NCI-H146 (cell line): ENCODE measurements around the gene FOXN3.
"Not testable (repeated sequence)": the region's sequence is repeated elsewhere in the genome, so short reads cannot be mapped to it uniquely, and the experiment has no call there.

Experiments
- DNase-seq: peaks from one replicate; lab custom pipeline; 2025; lab: John Stamatoyannopoulos, UW

The FOXN3 gene

DNA sequence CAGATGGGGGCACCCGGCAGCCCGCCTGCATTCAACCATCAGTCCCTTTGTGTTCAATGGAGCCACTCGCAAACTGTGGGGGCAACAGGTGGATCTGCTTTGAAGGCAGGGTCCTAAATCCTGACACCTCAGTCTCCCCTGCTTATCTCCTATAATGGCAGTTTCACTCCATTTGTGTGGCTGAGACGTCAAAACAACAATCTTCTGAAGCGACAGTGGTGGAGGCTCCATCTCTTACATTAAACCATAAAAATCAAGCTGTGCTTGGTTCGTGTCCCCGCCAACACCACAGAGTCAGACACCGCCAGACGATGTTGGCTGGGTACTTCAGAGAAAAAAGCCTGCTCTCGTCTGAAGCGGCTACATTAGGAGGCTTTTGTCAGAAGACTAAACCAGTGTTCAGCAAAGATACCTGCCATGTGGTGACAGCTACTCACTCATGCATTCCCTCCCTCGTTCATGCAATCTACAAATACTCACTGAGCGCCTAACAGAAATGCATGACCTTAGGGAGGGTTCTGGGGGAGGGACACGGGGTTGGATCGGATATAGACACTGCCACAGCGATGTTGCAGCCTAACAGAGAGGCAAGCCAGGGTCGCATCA lies 253.9 kb downstream of the FOXN3 start:
- DNase-seq = no peak

DNA sequence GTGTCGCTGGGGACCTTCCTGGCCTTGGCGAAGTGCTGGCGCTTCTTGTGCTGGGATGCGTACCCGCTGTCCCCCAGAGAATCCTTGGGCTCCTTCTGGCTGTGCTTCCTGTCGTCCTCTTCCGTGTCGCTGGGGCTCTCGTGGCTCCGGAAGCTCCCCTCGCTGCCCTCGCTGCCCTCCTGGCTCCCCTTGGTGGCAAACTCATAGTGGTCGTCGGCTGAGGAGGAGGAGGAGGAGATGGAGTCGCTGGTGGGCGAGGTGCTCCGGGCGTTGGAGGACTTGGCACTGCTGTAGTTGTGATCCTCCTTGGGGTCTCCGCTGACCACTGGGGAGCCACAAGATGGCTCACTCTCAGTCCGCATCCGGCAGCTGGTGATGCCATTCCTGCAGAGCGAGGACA lies 254.4 kb downstream of the FOXN3 start:
- DNase-seq = no peak

DNA sequence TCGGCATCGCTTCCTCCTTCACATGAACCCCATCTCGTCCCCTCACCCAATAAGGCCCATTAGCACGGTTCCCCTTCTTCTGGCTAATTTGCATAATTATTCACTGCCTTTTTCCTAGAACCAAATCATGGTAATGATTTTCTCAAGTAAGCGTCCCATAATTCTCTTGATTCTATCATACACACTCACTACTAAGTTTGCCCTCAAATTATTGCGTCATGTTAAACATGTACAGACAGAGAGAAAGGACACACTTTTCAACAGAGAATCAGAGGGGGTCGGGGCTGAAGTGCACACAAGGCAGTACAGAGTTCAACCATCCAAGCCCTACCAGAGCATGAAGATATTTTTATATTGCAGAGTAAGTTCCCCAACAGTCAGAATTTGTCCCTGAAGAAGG lies 256.6 kb downstream of the FOXN3 start:
- DNase-seq = no peak

DNA sequence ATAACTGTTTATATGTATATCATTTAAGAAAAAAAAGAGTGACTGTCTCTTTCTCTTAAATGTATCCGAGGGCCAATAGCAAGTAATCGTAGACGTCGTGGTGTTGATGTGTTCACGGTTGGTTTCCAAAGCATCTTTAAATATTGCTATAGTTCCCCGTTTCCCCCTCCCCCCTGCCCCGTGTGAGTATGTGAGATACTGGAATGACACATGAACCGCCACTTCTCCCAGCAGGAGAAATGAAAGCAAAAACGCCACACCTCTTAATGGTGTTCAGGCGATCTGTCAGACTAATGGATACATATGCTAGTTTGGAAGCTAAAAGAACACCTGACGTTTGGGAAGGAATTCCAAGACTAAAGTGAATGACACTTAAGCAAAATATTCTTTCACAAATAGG lies 258.3 kb downstream of the FOXN3 start:
- DNase-seq = no peak

DNA sequence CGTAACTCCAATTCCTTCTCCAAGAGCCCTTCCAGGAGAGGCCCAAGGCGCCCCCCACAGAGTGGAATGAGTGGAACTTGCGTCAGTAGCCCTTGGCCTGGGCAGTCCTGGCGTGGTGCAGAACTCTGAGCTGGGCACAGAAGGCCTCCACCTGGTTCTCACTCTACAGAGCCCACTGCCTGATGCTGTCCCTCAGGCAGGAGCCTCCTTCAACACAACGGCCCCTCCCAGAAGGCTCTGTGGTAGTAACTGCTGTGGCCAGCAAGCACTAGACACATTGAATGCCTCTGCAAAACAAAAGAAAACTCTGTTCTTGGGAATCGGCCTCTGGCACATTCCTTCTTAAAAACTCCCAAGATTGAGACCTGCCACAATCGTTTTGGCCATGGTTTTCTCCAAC lies 258.9 kb downstream of the FOXN3 start:
- not testable (repeated sequence) for DNase-seq

DNA sequence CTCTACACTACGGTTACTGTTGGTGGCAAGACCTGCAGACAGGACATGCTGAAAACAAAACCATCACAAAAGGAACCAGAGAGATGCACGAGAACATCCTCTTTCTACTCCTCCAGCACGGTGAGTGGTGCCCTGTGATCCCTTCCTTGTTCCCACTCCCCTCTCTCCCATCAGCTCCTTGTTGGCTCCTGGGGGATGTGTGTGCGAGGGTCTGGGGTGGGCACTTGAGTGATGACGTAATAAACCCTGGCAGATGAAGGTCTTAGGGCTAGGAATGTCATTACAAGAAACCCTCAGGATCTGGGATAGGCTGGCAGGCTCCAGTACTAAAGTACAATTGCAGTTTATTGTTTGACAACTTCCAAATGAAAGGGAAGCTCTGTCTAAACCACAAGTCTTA lies 261.5 kb downstream of the FOXN3 start:
- no peak for DNase-seq

DNA sequence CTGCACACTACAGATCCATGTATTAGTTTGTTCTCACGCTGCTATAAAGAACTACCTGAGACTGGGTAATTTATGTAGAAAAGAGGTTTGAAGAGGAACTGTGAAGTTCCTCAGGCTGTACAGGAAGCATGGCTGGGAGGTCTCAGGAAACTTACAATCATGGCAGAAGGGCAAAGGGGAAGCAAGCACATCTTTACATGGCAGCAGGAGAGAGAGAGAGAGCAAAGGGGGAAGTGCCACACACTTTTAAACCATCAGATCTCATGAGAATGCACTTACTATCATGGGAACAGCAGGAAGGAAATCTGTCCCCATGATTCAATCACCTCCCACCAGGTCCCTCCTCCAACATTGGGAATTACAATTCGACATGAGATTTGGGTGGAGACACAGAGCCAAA lies 265.3 kb downstream of the FOXN3 start:
- not testable (repeated sequence) for DNase-seq

DNA sequence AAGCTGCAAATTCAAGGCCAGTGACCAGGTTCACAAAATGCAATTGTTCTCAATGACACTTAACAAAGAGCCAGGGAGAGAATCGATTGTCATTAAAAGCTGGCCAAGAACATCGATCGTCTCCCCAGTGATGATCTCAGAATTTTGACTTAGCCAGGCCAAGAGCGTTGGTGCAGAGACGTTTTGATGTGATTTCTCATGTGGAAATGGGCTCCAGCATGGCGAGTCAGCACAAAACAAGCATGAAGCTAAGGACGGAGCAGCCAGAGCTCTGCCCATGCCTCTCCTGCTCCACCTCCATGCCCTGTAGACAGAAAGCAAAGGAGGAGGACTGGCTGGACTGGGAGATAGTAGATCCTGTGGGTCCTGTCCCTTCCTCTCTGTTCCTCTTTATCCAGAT lies 270.8 kb downstream of the FOXN3 start:
- no peak for DNase-seq

DNA sequence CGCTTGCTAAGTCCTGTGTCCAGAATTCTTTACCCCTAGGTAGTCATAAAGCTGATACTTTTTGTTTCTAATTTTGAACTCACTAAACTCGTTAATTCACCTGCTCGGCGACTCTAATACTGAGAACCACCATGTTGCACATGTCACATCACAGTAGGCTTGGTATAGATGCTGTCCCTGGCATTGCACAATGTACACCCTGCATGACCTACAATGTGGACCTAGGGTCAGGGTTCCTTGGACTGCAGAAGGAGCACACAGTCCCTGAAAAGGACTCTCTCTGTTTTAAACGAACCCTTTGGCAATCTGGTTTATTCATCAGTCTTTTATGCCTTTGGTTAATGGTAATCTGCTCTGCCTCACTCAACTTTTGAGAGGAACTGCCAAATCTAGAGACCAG lies 272.4 kb downstream of the FOXN3 start:
- no peak for DNase-seq

DNA sequence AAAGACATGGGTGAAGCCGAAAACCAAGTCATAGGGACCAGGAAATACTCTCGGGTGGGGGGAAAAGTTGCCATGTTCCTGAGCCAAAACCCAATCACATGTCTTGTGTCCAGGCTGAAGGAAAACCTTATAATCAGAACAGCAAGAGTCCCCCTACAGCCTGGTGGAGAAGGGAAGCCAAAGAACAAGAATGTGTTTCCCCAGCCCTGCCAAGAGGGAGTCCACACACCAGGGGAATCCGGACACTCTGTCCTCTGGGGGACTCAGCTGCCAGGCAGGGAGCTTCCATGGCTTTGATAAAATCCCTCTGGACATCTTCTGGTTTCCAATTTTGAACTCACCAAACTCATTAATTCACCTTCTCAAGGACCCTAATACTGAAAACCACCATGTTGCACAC lies 273.0 kb downstream of the FOXN3 start:
- DNase-seq = no peak

DNA sequence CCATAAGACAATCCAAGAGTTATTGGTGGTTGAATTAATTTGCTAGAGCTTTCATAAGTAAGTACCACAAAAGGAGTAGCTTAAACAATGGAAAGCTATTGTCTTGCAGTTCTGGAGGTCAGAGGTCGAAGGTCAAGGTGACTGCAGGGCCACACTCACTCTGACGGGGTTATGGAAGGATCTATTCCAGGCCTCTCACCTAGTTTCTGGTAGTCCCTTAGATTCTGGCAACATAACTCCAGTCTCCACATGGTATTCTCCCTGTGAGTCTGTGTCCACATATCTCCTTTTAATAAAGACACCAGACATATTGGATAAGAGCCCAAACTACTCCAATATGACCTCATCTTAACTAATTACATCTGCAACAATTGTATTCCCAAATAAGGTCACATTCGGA lies 273.4 kb downstream of the FOXN3 start:
- DNase-seq = no peak

DNA sequence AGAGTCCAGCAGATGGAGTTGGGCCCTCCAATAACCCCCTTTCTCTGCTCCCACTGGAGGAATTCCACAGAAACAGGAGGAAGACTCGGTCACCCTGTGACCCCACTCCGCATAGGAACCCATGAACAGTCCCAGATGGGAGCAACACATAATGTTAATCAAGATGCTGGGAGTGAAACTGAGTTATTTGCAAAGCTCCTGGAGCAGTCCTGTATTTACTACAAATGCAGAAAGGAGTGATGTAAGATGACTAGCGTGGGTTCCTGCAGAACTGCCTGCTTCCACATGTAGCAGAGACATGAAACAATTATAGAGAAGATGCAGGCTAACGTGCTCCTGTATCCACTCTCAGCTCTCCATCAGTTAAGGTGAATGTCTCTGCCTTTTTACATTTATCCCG lies 274.7 kb downstream of the FOXN3 start:
- no peak for DNase-seq

DNA sequence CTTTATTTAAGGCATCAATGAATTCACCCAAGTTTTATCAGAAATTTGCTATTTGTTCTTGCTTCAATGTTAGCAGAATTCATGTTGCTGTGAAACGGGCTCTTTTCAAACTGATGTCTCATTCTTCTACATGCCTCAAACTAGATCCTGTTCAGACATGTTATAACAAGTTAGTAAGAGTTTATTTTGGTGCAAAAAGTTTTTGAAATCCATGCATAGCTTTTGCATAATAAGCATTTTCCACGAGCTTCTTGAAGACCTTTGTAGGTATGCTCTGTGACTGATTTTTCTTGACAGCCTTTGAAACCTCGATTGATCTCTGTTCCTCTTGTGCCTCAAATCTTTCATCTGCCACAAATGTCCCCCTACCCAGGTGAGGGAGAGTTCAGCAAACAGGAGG lies 275.2 kb downstream of the FOXN3 start:
- no peak for DNase-seq

DNA sequence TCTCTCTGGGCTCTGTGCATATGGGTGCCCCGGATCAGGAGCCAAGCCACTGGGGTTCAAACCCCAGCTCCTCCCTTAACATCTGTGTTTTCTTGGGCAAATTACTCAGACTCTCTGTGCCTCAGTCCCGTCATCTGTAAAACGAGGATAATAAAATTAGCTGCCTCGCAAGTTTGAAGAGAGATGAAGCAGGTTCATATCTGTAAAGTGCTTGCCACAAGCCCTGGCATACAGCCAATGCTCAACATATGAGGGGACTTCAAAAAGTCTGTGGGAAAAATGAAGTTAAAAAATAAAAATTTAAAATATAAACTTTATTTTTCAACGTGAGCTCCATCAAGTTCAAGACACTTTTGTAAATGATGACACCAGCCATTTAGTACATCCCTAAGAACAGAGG lies 276.7 kb downstream of the FOXN3 start:
- DNase-seq = no peak

DNA sequence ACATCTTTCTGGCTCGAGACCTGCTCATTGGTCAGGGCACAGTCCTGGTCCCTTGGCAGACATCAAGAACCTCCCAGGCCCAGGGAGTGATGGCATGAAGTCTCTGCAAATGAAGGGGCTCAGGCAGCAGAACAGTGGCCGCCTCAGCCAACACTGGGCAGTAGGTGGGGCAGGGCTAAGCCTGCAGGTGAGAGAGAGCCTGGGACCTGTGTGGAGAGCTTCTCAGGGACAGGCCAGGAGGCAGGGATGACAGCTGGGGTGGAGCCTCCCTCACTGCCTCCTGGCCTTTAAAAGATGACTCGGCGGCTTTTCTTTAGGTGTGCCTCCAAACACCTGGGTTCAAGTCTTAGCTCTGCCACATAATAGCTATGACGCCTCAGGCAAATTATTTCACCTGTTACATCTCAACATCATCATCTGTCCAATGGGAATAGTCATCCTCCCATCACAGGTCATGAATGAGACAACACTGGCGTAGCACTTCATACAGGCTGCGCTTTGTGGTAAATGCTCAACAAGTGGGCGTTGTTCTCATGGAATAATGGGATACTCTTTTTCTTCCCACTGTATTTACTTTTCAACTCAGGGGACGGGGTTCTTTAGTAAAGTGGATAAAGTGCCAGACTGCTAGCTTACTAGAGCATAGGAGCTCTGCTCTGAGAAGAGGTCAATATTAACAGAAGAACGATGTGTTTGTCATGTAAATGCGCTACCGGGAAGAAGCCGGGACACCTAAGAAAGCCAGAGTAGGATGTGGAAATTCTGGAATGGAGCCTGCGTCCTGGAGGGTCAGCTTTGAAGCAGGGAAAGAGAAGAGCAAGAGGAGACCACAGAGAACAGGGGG lies 277.4 kb downstream of the FOXN3 start:
- DNase-seq = peak; percentile 22

DNA sequence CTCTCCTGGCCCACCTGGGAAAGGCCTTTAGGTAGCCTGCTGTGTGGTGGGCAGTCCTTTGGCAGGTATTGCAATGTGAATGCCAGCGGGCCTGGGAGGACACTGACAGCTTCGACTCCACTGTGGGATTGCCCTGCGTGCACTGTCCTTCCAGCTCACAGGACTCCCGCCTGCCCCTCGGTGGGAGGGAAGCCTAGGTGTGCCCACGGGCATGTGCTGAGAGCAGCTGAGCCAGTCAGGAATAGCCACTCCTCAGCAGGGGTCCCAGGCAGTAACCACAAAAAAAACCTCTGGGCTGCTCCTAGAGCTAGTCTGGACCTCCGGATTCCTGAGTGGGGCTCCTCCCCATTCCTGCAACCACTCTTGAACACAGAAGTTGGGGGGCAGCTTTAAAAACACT lies 278.2 kb downstream of the FOXN3 start:
- DNase-seq = no peak

DNA sequence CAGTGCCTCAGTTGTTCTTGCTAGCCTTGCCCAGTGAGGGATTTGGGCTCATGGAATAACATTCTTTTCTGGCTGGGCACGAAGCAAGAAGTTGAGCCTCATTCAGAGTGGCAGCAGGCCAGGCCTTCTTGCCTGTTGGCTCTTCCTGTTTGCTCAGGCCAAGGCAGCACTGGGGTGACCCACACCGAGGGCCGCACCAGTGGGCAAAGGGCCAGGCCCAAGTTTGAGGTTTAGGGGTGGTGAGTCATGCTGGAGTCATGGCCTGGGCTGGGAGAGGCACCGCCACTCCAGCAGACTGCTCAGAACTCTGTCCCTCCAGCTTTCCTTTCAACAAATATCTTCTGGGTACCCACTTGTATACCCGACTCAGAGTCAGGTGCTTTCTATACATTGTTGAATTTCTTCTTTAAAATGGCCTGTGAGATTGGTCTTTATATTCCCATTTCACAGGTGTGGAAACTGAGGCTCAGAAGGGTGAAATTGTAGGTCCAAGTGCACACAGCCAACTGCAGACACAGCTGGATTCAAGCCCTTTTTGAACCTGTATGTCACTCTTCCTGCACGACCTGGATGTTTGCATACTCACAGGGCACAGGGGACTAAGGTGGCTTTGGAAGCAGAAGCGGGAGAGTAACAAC lies 279.4 kb downstream of the FOXN3 start:
- DNase-seq = no peak

DNA sequence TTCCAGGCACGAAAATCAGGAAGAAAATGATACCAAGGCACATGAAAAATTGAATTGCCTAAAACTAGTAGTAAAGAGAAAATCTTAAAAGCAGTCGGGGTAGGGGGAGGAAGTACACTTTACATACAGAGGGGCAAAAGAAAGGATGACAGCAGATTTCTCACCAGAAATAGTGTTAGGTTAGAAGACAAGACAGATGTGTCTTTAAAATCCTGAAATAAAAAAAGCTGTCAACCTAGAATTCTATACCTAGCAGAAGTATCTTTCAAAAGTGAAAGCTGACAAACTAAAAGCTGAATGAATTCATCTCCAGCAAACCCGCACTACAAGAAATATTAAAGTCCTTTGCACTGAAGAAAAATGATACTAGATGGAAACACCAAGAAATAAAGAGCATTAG lies 280.4 kb downstream of the FOXN3 start:
- DNase-seq = no peak

DNA sequence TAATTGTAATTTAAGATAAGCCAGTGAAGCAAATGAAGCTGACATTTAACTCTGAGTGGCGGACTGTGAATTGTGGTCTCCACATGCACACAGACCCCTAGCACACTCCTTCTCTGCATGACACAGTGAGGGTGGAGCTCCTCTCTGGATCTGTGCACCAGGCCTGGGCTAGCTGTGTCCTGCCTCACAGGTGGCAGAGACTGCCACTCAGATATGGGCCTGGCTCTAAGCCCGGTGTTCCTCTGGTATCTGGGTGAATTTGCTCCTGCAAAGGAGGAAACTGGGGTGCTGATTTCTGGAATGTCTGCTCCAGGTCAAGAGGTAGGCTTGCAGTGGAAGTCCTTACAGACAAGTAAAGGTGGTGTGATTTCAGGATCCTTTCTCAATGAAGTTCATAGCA lies 282.4 kb downstream of the FOXN3 start:
- no peak for DNase-seq

DNA sequence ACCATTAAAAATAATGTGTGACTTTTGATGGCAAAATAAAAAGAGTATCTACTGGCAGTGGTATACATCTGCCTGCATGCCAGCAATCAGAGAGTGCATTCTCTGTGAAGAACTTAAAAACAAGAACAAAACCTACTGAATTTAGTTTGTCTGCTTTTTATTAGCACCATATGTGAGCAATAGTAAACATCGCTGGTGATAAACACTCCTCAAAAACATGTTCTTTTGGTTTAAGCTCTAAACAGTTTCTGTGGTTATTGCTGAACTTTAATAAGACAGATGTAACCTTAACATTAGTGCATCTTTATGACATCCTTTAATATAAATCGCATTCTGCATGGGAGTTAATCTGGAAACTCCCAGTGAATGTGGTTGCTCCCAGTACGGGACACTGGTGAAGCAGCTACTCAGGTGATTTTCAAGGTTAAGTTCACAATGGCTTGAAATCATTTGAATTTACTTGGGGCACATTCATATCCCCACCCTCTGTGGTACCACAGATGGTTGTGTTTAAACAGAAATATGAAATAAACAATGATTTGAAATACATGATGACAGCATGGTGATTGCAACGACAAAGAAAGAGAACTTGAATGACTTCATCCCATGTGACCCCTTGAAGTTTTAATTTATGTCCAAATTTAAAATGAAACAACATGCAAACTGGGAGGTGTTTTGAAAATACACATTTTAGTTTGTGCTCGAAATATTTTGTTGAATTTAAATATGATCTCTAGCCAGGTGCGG lies 285.9 kb downstream of the FOXN3 start:
- DNase-seq = no peak

DNA sequence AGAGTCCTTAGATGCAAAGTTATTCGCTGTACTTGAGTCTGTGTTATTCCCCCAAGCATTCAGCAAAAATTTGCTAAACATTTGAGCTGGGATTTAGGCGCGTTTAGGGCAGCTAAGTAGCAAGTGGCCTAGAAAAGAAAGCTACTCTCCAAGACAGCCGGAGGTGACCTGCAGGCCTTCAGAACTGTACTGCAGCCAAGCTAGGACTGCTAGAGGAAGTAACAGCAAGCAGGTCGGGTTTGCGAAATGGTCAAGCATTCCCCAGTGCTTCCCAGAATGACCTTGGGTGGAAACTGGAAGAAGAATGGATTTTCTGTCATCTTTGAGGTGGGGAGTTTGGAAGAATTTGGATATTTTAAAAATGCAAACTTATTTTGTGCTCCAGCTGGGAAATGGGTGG lies 287.5 kb downstream of the FOXN3 start:
- DNase-seq = no peak

DNA sequence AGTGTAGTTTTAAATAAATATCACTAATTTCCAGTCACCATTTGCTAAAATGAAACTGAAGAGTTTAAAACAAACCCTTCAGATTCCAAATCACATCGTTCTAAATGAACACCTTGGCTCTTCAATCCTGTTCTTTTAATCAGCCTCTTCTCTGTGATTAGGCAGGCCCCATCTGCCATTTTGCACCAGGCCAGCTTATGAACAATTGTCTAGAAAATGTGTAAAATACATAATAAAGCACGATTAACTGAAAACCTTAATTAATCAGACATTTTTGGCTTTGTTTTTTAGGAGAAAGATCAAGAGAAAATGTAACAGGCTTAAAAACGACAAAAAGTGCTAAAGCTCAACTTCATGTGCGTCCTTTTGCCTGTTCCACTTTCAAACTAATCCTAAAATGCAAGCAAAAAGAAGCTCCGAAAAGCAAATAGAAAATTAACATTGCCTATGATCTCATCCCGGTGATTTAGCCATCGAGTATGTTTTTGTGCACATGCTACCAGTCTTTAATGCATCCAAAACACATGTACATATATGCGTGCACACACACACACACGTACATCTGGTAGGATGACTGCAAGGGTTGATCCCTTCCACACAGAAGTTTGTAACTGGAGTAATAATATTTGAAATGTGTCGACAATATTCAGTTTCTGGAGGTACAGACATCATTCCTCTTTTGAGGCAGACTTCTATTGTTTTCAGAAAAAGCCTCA lies 288.6 kb downstream of the FOXN3 start:
- no peak for DNase-seq
